ENCODE measurements around the gene CCDC50.
A peak's percentile ranks its signal among the peaks of the same experiment; 100 is the strongest.

The CCDC50 gene

GRCh38 chr3:191431160-191431822 is 102.1 kb downstream of the CCDC50 start:
- no peak for DNase-seq

GRCh38 chr3:191432162-191432561 is 103.0 kb downstream of the CCDC50 start:
- DNase-seq: no peak

GRCh38 chr3:191434024-191434423 is 104.8 kb downstream of the CCDC50 start:
- peak; percentile 53 for DNase-seq

- DNase-seq: no peak
Measured at GRCh38 chr3:191435981-191436380, 106.8 kb downstream of the CCDC50 start.

- no peak for DNase-seq
Measured at GRCh38 chr3:191438150-191438814, 109.1 kb downstream of the CCDC50 start.

- DNase-seq: no peak
Measured at GRCh38 chr3:191440532-191440931, 111.3 kb downstream of the CCDC50 start.

GRCh38 chr3:191441687-191442086 is 112.5 kb downstream of the CCDC50 start:
- no peak for DNase-seq

GRCh38 chr3:191444569-191444968 is 115.4 kb downstream of the CCDC50 start:
- DNase-seq: no peak

Measured in NCI-H82 (cell line).